K562 (cell line): Measurements from ENCODE around the gene SERPING1. TPM values are rescaled to one million over a fixed set of nuclear protein-coding genes. Genes with fewer than 3 reads are reported as not detected.

Experiments
- CREB1 ChIP-seq, 2 experiments: sonication (generic) in 1 of 2; formaldehyde crosslinking in 1 of 2; IDR thresholded peaks; 2 replicates each; pipeline versions ENCODE4 v1.6.1 to v1.8.0; 2012 to 2022; ENCODE audit warnings: inconsistent platforms in 1 of 2, mild to moderate bottlenecking in 1 of 2, missing genetic modification reagents in 1 of 2, moderate library complexity in 1 of 2
- CXXC5 ChIP-seq: fragments of 250-450 bp; sonication (Bioruptor Pico); IDR thresholded peaks from 2 replicates; pipeline ENCODE4 v1.8.0; 2022; ENCODE audit warnings: inconsistent platforms, mild to moderate bottlenecking, moderate library complexity
- GTF2E2 ChIP-seq: fragments of 200-800 bp; sonication (Bioruptor generic); IDR thresholded peaks from 2 replicates; pipeline ENCODE4 v1.6.1; 2016; ENCODE audit warnings: missing genetic modification characterization, missing compliant biosample characterization
- HMGN3 ChIP-seq: IDR thresholded peaks from 2 replicates; pipeline ENCODE4 v1.6.1; 2011; ENCODE audit warnings: borderline replicate concordance, low read depth, mild to moderate bottlenecking, mixed read lengths, low read length; ENCODE audit not compliant: insufficient read length; ENCODE audit errors: extremely low read depth
- HMGXB4 ChIP-seq: sonication (generic); formaldehyde crosslinking; IDR thresholded peaks from 2 replicates; pipeline ENCODE4 v1.8.1; 2023; ENCODE audit warnings: mild to moderate bottlenecking, missing genetic modification reagents
- HSF4 ChIP-seq: fragments of 250-450 bp; sonication (Bioruptor Pico); IDR thresholded peaks from 2 replicates; pipeline ENCODE4 v2.1.2; 2022; ENCODE audit warnings: mild to moderate bottlenecking, moderate library complexity, borderline replicate concordance
- KDM2B ChIP-seq: fragments of 250-450 bp; sonication (Bioruptor Pico); IDR thresholded peaks from 2 replicates; pipeline ENCODE4 v1.8.0; 2021; ENCODE audit warnings: mild to moderate bottlenecking, moderate library complexity
- MBD1 ChIP-seq: fragments of 250-450 bp; sonication (Bioruptor Pico); IDR thresholded peaks from 2 replicates; pipeline ENCODE4 v1.8.0; 2022; ENCODE audit warnings: inconsistent platforms
- MNT ChIP-seq, 2 experiments: fragments of 450-650 bp; conservative IDR thresholded peaks; 2 replicates each; pipeline ENCODE4 v1.6.1; 2017; ENCODE audit warnings: mild to moderate bottlenecking in 2 of 2, moderate library complexity in 2 of 2
- NCOA2 ChIP-seq, 2 experiments: fragments of 450-650 bp; IDR thresholded peaks; 2 replicates each; pipeline ENCODE4 v1.6.1; 2018; ENCODE audit warnings: mild to moderate bottlenecking in 2 of 2, moderate library complexity in 1 of 2; ENCODE audit not compliant: partially characterized antibody in 2 of 2
- NR2F6 ChIP-seq: fragments of 450-650 bp; formaldehyde crosslinking; IDR thresholded peaks from 2 replicates; pipeline ENCODE4 v1.4.0; 2020; ENCODE audit warnings: mild to moderate bottlenecking
- PHF21A ChIP-seq: fragments of 450-650 bp; IDR thresholded peaks from 2 replicates; pipeline ENCODE4 v1.6.1; 2017; ENCODE audit warnings: low read depth, borderline replicate concordance
- RAD21 ChIP-seq, 2 experiments: fragments of 250-450 bp in 1 of 2; fragments of 450-650 bp in 1 of 2; sonication (Bioruptor Pico) in 1 of 2; formaldehyde crosslinking in 1 of 2; IDR thresholded peaks in 1 of 2; conservative IDR thresholded peaks in 1 of 2; 2 replicates each; pipeline versions ENCODE4 v1.4.0 to v1.8.0; 2020 to 2022; ENCODE audit warnings: mild to moderate bottlenecking in 2 of 2, moderate library complexity in 1 of 2
- SIRT6 ChIP-seq: IDR thresholded peaks from one replicate; pipeline ENCODE4 v1.6.1; 2012; ENCODE audit warnings: low read depth, mild to moderate bottlenecking, control low read depth, inconsistent platforms, low read length, moderate library complexity
- SLC30A9 ChIP-seq: fragments of 250-450 bp; sonication (Bioruptor Pico); IDR thresholded peaks from 2 replicates; pipeline ENCODE4 v1.8.0; 2022; ENCODE audit warnings: mild to moderate bottlenecking, moderate library complexity
- XRCC4 ChIP-seq: IDR thresholded peaks from one replicate; pipeline ENCODE4 v1.6.1; 2011; ENCODE audit not compliant: insufficient read depth, insufficient read length; ENCODE audit errors: extremely low read depth
- ZFP1 ChIP-seq: fragments of 450-650 bp; formaldehyde crosslinking; IDR thresholded peaks from 2 replicates; pipeline ENCODE4 v1.4.0; 2020; ENCODE audit warnings: mild to moderate bottlenecking, mixed read lengths
- ZNF174 ChIP-seq: fragments of 250-450 bp; sonication (Bioruptor Pico); IDR thresholded peaks from 2 replicates; pipeline ENCODE4 v1.4.0; 2020; ENCODE audit warnings: mild to moderate bottlenecking
- ZNF217 ChIP-seq: sonication (generic); formaldehyde crosslinking; IDR thresholded peaks from 2 replicates; pipeline ENCODE4 v1.8.0; 2022; ENCODE audit warnings: mild to moderate bottlenecking, missing genetic modification reagents
- ZNF232 ChIP-seq: sonication (generic); formaldehyde crosslinking; IDR thresholded peaks from 2 replicates; pipeline ENCODE4 v1.8.0; 2022; ENCODE audit warnings: mild to moderate bottlenecking, missing genetic modification reagents
- ZNF511 ChIP-seq: sonication (generic); formaldehyde crosslinking; IDR thresholded peaks from 2 replicates; pipeline ENCODE4 v1.8.0; 2022; ENCODE audit warnings: mild to moderate bottlenecking, missing genetic modification reagents
- ZNF766 ChIP-seq: fragments of 200-800 bp; sonication (Bioruptor generic); conservative IDR thresholded peaks from 2 replicates; pipeline ENCODE4 v1.6.1; 2016; ENCODE audit warnings: missing genetic modification characterization, missing compliant biosample characterization
- polyA plus RNA-seq, 8 experiments: library from polyadenylated mRNA; depleted of rRNA in 4 of 8; stranded (reverse) in 5 of 8; unstranded in 3 of 8; fragments of >200 nt; fragmentation: Nextera tagmentation in 2 of 8; fragmentation: Illumina TruSeq in 1 of 8; extraction: Ambion mirVana in 2 of 8; extraction: Trizol in 1 of 8; gene quantifications; 2 replicates each; pipeline versions ENCODE4 v1.2.1 to v1.2.3, GENCODE V29; 2011 to 2014; ENCODE audit warnings: inconsistent platforms in 1 of 8, missing spikeins in 1 of 8
- total RNA-seq, 7 experiments: library from RNA; depleted of rRNA in 6 of 7; stranded (reverse); fragments of >200 nt in 6 of 7; fragmentation: Illumina TruSeq in 2 of 7; extraction: Trizol in 2 of 7; gene quantifications; 2 replicates each; pipeline versions ENCODE4 v1.2.1 to v1.2.3, GENCODE V29; 2011 to 2021; ENCODE audit warnings: low replicate concordance in 1 of 7

SERPING1 gene
- total and polyA plus RNA-seq, 9 of the 15 experiments (the other 6 are each of a cell fraction or from before 2014, with no cell fraction given), result 0.10 to 1.00 (median 0.21) TPM; not detected in 2

GRCh38 chr11:57567515-57568329 lies 29.8 kb upstream of the SERPING1 start, which contains the start of gene UBE2L6 (continued):
- TF ChIP-seq ZNF766 (no peak), PHF21A (no peak), NR2F6 (CRISPR knock-in tag) (no peak), ZFP1 (no peak), KDM2B (CRISPR knock-in tag) (no peak), RAD21 (CRISPR knock-in tag; conservative IDR thresholded peaks at IDR 0.05 in 1 of 2, IDR thresholded peaks at IDR 0.05 in 1 of 2) (peak in 1 of 2 experiments; percentile 81; a peak in 2 of 4 replicates), SLC30A9 (CRISPR knock-in tag) (no peak), GTF2E2 (tag) (no peak), NCOA2 (IDR thresholded peaks at IDR 0.05; ENCODE audit: partially characterized antibody in 2 of 2) (no peak), MNT (conservative IDR thresholded peaks at IDR 0.05) (peak in 1 of 2 experiments; percentile 66; a peak in 3 of 4 replicates), CREB1 (IDR thresholded peaks at IDR 0.05) (no peak), CREB1 (CRISPR knock-in tag; IDR thresholded peaks at IDR 0.05) (0 out of 2 replicates have a peak, but pooled peaks have one; percentile 6), ZNF511 (CRISPR knock-in tag) (no peak), MBD1 (no peak), SIRT6 (no peak), ZNF232 (peak; percentile 88), XRCC4 (no peak), HMGXB4 (peak; percentile 82; the same call in 1 of the 2 replicates), HSF4 (no peak), ZNF174 (CRISPR knock-in tag) (no peak), ZNF217 (CRISPR knock-in tag) (no peak), CXXC5 (CRISPR knock-in tag) (peak; percentile 83), HMGN3 (peak; percentile 48)
